MM.1S (cell line): ENCODE data around the gene NUTM2F.
"Not testable (repeated sequence)": the region's sequence is repeated elsewhere in the genome, so short reads cannot be mapped to it uniquely, and the experiment has no call there.

Experiments used
- DNase-seq: peaks from one replicate; pipeline ENCODE4 v3.0.0-alpha.2; 2015
- H2AFZ ChIP-seq: fragments of 300-600 bp; sonication (generic); 2 replicates; pipeline ENCODE4 v1.6.0; 2016; ENCODE audit warnings: antibody characterized with exemption, low read length
- H3F3A ChIP-seq: fragments of 300-600 bp; sonication (generic); 2 replicates; pipeline ENCODE4 v1.6.1; 2016; ENCODE audit warnings: mild to moderate bottlenecking, antibody characterized with exemption, low read length, moderate library complexity, mixed read lengths; ENCODE audit not compliant: insufficient read depth
- H3K27ac ChIP-seq: fragments of 300-600 bp; sonication (generic); 2 replicates; pipeline ENCODE4 v1.5.1; 2016; ENCODE audit warnings: mild to moderate bottlenecking, low read length
- H3K27me3 ChIP-seq: fragments of 300-600 bp; sonication (generic); replicated peaks from 2 replicates; pipeline ENCODE4 v1.6.0; 2016; ENCODE audit warnings: low read length; ENCODE audit not compliant: insufficient read depth
- H3K36me3 ChIP-seq: fragments of 300-600 bp; sonication (generic); replicated peaks from 2 replicates; pipeline ENCODE4 v1.6.1; 2016; ENCODE audit warnings: mild to moderate bottlenecking, low read length, mixed read lengths; ENCODE audit not compliant: insufficient read depth
- H3K4me1 ChIP-seq: fragments of 300-600 bp; sonication (generic); 2 replicates; pipeline ENCODE4 v1.6.1; 2016; ENCODE audit warnings: low read length, mixed read lengths
- H3K4me2 ChIP-seq: fragments of 300-600 bp; sonication (generic); 2 replicates; pipeline ENCODE4 v1.6.0; 2016; ENCODE audit warnings: low read depth, low read length
- H3K4me3 ChIP-seq: fragments of 300-600 bp; sonication (generic); 2 replicates; pipeline ENCODE4 v1.5.1; 2016; ENCODE audit warnings: low read length, mixed read lengths
- H3K79me2 ChIP-seq: fragments of 300-600 bp; sonication (generic); 2 replicates; pipeline ENCODE4 v1.6.1; 2016; ENCODE audit warnings: mixed run types, low read length, mixed read lengths
- H3K9ac ChIP-seq: fragments of 300-600 bp; sonication (generic); 2 replicates; pipeline ENCODE4 v1.6.1; 2016; ENCODE audit warnings: low read length, mixed read lengths
- H3K9me2 ChIP-seq: fragments of 300-600 bp; sonication (generic); replicated peaks from 2 replicates; pipeline ENCODE4 v1.6.1; 2016; ENCODE audit warnings: mild to moderate bottlenecking, low read length, mixed read lengths; ENCODE audit not compliant: insufficient read depth
- H3K9me3 ChIP-seq: fragments of 300-600 bp; sonication (generic); replicated peaks from 2 replicates; pipeline ENCODE4 v1.6.1; 2016; ENCODE audit warnings: mild to moderate bottlenecking, low read length, mixed read lengths; ENCODE audit not compliant: insufficient read depth
- H4K20me1 ChIP-seq: fragments of 300-600 bp; sonication (generic); 2 replicates; pipeline ENCODE4 v1.6.1; 2016; ENCODE audit warnings: mild to moderate bottlenecking, low read length, moderate library complexity, mixed read lengths; ENCODE audit not compliant: insufficient read depth

The NUTM2F gene

GRCh38 chr9:94351901-94352723, 23.7 kb upstream of the NUTM2F start:
- H3K79me2 ChIP-seq, H3K27ac ChIP-seq, H3K4me3 ChIP-seq, H3K4me2 ChIP-seq, H3K9me3 ChIP-seq, H3K27me3 ChIP-seq, H4K20me1 ChIP-seq, H3K9ac ChIP-seq, H3K9me2 ChIP-seq, DNase-seq, H3K4me1 ChIP-seq, H3K36me3 ChIP-seq, H3F3A ChIP-seq, H2AFZ ChIP-seq: not testable (repeated sequence)

- H4K20me1 ChIP-seq, H3K9ac ChIP-seq, H3K4me3 ChIP-seq, H3K27me3 ChIP-seq, H3K4me1 ChIP-seq, H3K27ac ChIP-seq, H3K9me3 ChIP-seq, H3K79me2 ChIP-seq, H3K4me2 ChIP-seq, H3K9me2 ChIP-seq, H2AFZ ChIP-seq, H3K36me3 ChIP-seq, DNase-seq, H3F3A ChIP-seq: not testable (repeated sequence)
These were observed 20.3 kb upstream of the NUTM2F start for GRCh38 chr9:94348754-94349153.

GRCh38 chr9:94347451-94347850, 19.0 kb upstream of the NUTM2F start:
- not testable (repeated sequence) for H3K4me1 ChIP-seq, H3K79me2 ChIP-seq, DNase-seq, H3K4me3 ChIP-seq, H3K9ac ChIP-seq, H3K4me2 ChIP-seq, H3K9me3 ChIP-seq, H3K27me3 ChIP-seq, H3K36me3 ChIP-seq, H4K20me1 ChIP-seq, H3F3A ChIP-seq, H2AFZ ChIP-seq, H3K27ac ChIP-seq, H3K9me2 ChIP-seq

GRCh38 chr9:94341703-94342102, 13.3 kb upstream of the NUTM2F start:
- not testable (repeated sequence) for H3K9me2 ChIP-seq, H3K4me3 ChIP-seq, H3K27me3 ChIP-seq

GRCh38 chr9:94340750-94341149, 12.3 kb upstream of the NUTM2F start:
- H4K20me1 ChIP-seq, H3K9ac ChIP-seq: not testable (repeated sequence)

More at GRCh38 chr9:94341703-94342102, 13.3 kb upstream of the NUTM2F start:
- H4K20me1 ChIP-seq, H3K36me3 ChIP-seq, DNase-seq, H3K9me3 ChIP-seq, H2AFZ ChIP-seq, H3F3A ChIP-seq, H3K9ac ChIP-seq, H3K79me2 ChIP-seq, H3K4me1 ChIP-seq, H3K4me2 ChIP-seq, H3K27ac ChIP-seq: not testable (repeated sequence)

GRCh38 chr9:94339657-94340056, 11.2 kb upstream of the NUTM2F start:
- not testable (repeated sequence) for H3K9me2 ChIP-seq, H2AFZ ChIP-seq, H3K4me2 ChIP-seq, H4K20me1 ChIP-seq, H3F3A ChIP-seq, H3K27ac ChIP-seq, H3K9ac ChIP-seq, DNase-seq, H3K4me3 ChIP-seq, H3K27me3 ChIP-seq, H3K36me3 ChIP-seq, H3K4me1 ChIP-seq, H3K79me2 ChIP-seq, H3K9me3 ChIP-seq

More at GRCh38 chr9:94340750-94341149, 12.3 kb upstream of the NUTM2F start:
- not testable (repeated sequence) for H3K9me2 ChIP-seq, H3K36me3 ChIP-seq, H3K79me2 ChIP-seq, H3K27ac ChIP-seq, H3K27me3 ChIP-seq, H3K9me3 ChIP-seq, H3K4me2 ChIP-seq, DNase-seq, H3F3A ChIP-seq, H3K4me3 ChIP-seq, H2AFZ ChIP-seq, H3K4me1 ChIP-seq

- H3K36me3 ChIP-seq, H3K9ac ChIP-seq, H4K20me1 ChIP-seq, H2AFZ ChIP-seq, H3K27ac ChIP-seq, DNase-seq, H3F3A ChIP-seq, H3K4me3 ChIP-seq, H3K79me2 ChIP-seq, H3K9me2 ChIP-seq, H3K9me3 ChIP-seq, H3K27me3 ChIP-seq, H3K4me1 ChIP-seq, H3K4me2 ChIP-seq: not testable (repeated sequence)
These were observed 10.3 kb upstream of the NUTM2F start for GRCh38 chr9:94338723-94339122.

GRCh38 chr9:94336445-94336844, 8.0 kb upstream of the NUTM2F start:
- H3K27me3 ChIP-seq, H3K4me1 ChIP-seq, H3K4me3 ChIP-seq: not testable (repeated sequence)

More at GRCh38 chr9:94336445-94336844, 8.0 kb upstream of the NUTM2F start:
- not testable (repeated sequence) for H2AFZ ChIP-seq, H3K36me3 ChIP-seq, H3K79me2 ChIP-seq, DNase-seq, H3K4me2 ChIP-seq, H3K9me2 ChIP-seq, H3K9me3 ChIP-seq, H3K27ac ChIP-seq, H3K9ac ChIP-seq, H4K20me1 ChIP-seq, H3F3A ChIP-seq
